OCI-LY1 (cell line): ENCODE data around the gene CASP1.

ENCODE experiments used
- H2AFZ ChIP-seq: fragments of 200-600 bp; sonication (generic), shearing (Covaris generic); 2 replicates; pipeline ENCODE4 v1.6.0; 2014; ENCODE audit warnings: antibody characterized with exemption, mild to moderate bottlenecking, low read length
- H3F3A ChIP-seq: fragments of 200-600 bp; sonication (generic), shearing (Covaris generic); 2 replicates; pipeline ENCODE4 v1.6.0; 2014; ENCODE audit warnings: mild to moderate bottlenecking, antibody characterized with exemption, low read length, moderate library complexity; ENCODE audit not compliant: insufficient read depth
- H3K27ac ChIP-seq: fragments of 200-600 bp; sonication (generic); 2 replicates; pipeline ENCODE4 v1.5.1; 2014; ENCODE audit warnings: low read length, mixed run types, mild to moderate bottlenecking, low read depth; ENCODE audit not compliant: poor library complexity, severe bottlenecking
- H3K27me3 ChIP-seq: fragments of 200-600 bp; sonication (generic); 2 replicates; pipeline ENCODE4 v1.6.0; 2014; ENCODE audit warnings: antibody characterized with exemption, mild to moderate bottlenecking, low read length, moderate library complexity; ENCODE audit not compliant: insufficient read depth
- H3K36me3 ChIP-seq: fragments of 200-600 bp; sonication (generic); 2 replicates; pipeline ENCODE4 v1.6.1; 2014; ENCODE audit warnings: mild to moderate bottlenecking, antibody characterized with exemption, low read length, moderate library complexity, mixed read lengths; ENCODE audit not compliant: insufficient read depth
- H3K4me1 ChIP-seq: fragments of 200-600 bp; sonication (generic); 2 replicates; pipeline ENCODE4 v1.5.1; 2014; ENCODE audit warnings: mild to moderate bottlenecking, low read length, moderate library complexity; ENCODE audit not compliant: insufficient read depth, severe bottlenecking
- H3K4me2 ChIP-seq: fragments of 200-600 bp; sonication (generic), shearing (Covaris generic); 2 replicates; pipeline ENCODE4 v1.6.1; 2014; ENCODE audit warnings: low read length
- H3K4me3 ChIP-seq: fragments of 200-600 bp; sonication (generic); 2 replicates; pipeline ENCODE4 v1.5.1; 2014; ENCODE audit warnings: low read length, low read depth, mild to moderate bottlenecking, mixed read lengths; ENCODE audit not compliant: poor library complexity, severe bottlenecking
- H3K79me2 ChIP-seq: fragments of 200-600 bp; shearing (Covaris generic); 2 replicates; pipeline ENCODE4 v1.6.1; 2016; ENCODE audit warnings: mixed run types, low read length, mixed read lengths; ENCODE audit not compliant: insufficient read depth
- H3K9ac ChIP-seq: fragments of 200-600 bp; sonication (generic), shearing (Covaris generic); 2 replicates; pipeline ENCODE4 v1.6.1; 2014; ENCODE audit warnings: mild to moderate bottlenecking, low read length, mixed read lengths
- H3K9me2 ChIP-seq: fragments of 200-600 bp; sonication (generic), shearing (Covaris generic); 2 replicates; pipeline ENCODE4 v1.6.1; 2014; ENCODE audit warnings: low read depth, mild to moderate bottlenecking, low read length, mixed read lengths
- H3K9me3 ChIP-seq: fragments of 200-600 bp; shearing (Covaris generic); 2 replicates; pipeline ENCODE4 v1.6.1; 2014; ENCODE audit warnings: low read length, mixed read lengths
- H4K20me1 ChIP-seq: fragments of 200-600 bp; sonication (generic), shearing (Covaris generic); 2 replicates; pipeline ENCODE4 v1.6.0; 2016; ENCODE audit warnings: mild to moderate bottlenecking, low read length; ENCODE audit not compliant: insufficient read depth
- CTCF ChIP-seq: fragments of 200-600 bp; sonication (generic), shearing (Covaris generic); IDR thresholded peaks from 2 replicates; pipeline ENCODE4 v1.5.1; 2017; ENCODE audit warnings: mild to moderate bottlenecking, antibody characterized with exemption, low read length, moderate library complexity, mixed read lengths
- EZH2 ChIP-seq: fragments of 200-600 bp; sonication (generic), shearing (Covaris generic); IDR thresholded peaks from 2 replicates; pipeline ENCODE4 v1.8.0; 2017; ENCODE audit warnings: borderline replicate concordance, mixed run types, mild to moderate bottlenecking, antibody characterized with exemption, low read length, moderate library complexity, mixed read lengths

Gene CASP1

GRCh38 chr11:104999721-105000120, 35.2 kb downstream of the CASP1 start:
- Histone ChIP-seq H3K27ac (no peak overlapping the region), H4K20me1 (no peaks in the 10 kb centered on the region), H3K4me3 (no peak overlapping the region), H3K79me2 (no peaks in the 10 kb centered on the region), H3K4me1 (no peaks in the 10 kb centered on the region), H3K9me3 (no peaks in the 10 kb centered on the region), H3K9me2 (no peaks in the 10 kb centered on the region), H2AFZ (no peak overlapping the region), H3K36me3 (no peaks in the 10 kb centered on the region), H3K4me2 (no peak overlapping the region), H3K9ac (no peak overlapping the region), H3F3A (no peaks in the 10 kb centered on the region), H3K27me3 (no peaks in the 10 kb centered on the region)
- TF ChIP-seq EZH2 (no peak), CTCF (no peak)

GRCh38 chr11:104997288-104997687, 37.7 kb downstream of the CASP1 start:
- no peaks in the 10 kb centered on the region for H3K9me3 ChIP-seq
- no peak overlapping the region for H2AFZ ChIP-seq
- no peaks in the 10 kb centered on the region for H3K9me2 ChIP-seq
- no peaks in the 10 kb centered on the region for H3F3A ChIP-seq
- TF ChIP-seq EZH2: no peak
- TF ChIP-seq CTCF: no peak
- H3K79me2 ChIP-seq: no peaks in the 10 kb centered on the region
- no peaks in the 10 kb centered on the region for H3K36me3 ChIP-seq
- H3K27me3 ChIP-seq: no peaks in the 10 kb centered on the region
- H3K9ac ChIP-seq: no peak overlapping the region
- H3K4me3 ChIP-seq: no peak overlapping the region
- no peak overlapping the region for H3K4me2 ChIP-seq
- H4K20me1 ChIP-seq: no peaks in the 10 kb centered on the region
- H3K4me1 ChIP-seq: no peaks in the 10 kb centered on the region
- H3K27ac ChIP-seq: no peak overlapping the region

- Histone ChIP-seq H3K4me1 (no peaks in the 10 kb centered on the region), H2AFZ (no peak overlapping the region)
- TF ChIP-seq CTCF: no peak
- no peak for TF ChIP-seq EZH2
These were observed 39.9 kb downstream of the CASP1 start for GRCh38 chr11:104995001-104995408.

More at GRCh38 chr11:104995001-104995408, 39.9 kb downstream of the CASP1 start:
- no peak overlapping the region for H3K4me2 ChIP-seq
- no peaks in the 10 kb centered on the region for H3K27me3 ChIP-seq
- H3K36me3 ChIP-seq: no peaks in the 10 kb centered on the region
- no peaks in the 10 kb centered on the region for H3K79me2 ChIP-seq
- no peaks in the 10 kb centered on the region for H3K9me2 ChIP-seq
- no peaks in the 10 kb centered on the region for H3F3A ChIP-seq
- H3K9ac ChIP-seq: no peak overlapping the region
- no peak overlapping the region for H3K4me3 ChIP-seq
- H3K9me3 ChIP-seq: no peaks in the 10 kb centered on the region
- no peaks in the 10 kb centered on the region for H4K20me1 ChIP-seq
- H3K27ac ChIP-seq: no peak overlapping the region
